Common myeloid progenitor, CD34-positive (primary cell): ENCODE results near the gene PEDS1.
A peak's percentile ranks its signal among the peaks of the same experiment; 100 is the strongest.
"Not testable (repeated sequence)": the region's sequence is repeated elsewhere in the genome, so short reads cannot be mapped to it uniquely, and the experiment has no call there.

Source experiments
- CTCF ChIA-PET: fragments of 350-600 bp; sonication (Branson Sonifier 250); formaldehyde crosslinking; loops from one replicate; lab custom pipeline; 2021; ENCODE audit warnings: antibody characterized with exemption; lab: Charles Lee
- POLR2A ChIA-PET: fragments of 350-600 bp; sonication (Branson Sonifier 250); formaldehyde crosslinking; loops from one replicate; lab custom pipeline; 2021; ENCODE audit warnings: antibody characterized with exemption; lab: Charles Lee
- DNase-seq, 3 donors: peaks; one replicate each; pipeline versions ENCODE4 v3.0.0 to v3.0.0-alpha.2; 2013
- H3K27ac ChIP-seq, 2 experiments: 1 replicate in 1 of 2; 2 replicates in 1 of 2; pipeline ENCODE4 v1.7.0; 2013; ENCODE audit warnings: inconsistent platforms in 2 of 2, low read length in 2 of 2, mild to moderate bottlenecking in 2 of 2, low read depth in 1 of 2, moderate library complexity in 1 of 2; ENCODE audit not compliant: severe bottlenecking in 2 of 2, insufficient read depth in 1 of 2, poor library complexity in 1 of 2
- H3K27me3 ChIP-seq, 5 experiments: replicated peaks in 2 of 5; 1 replicate in 3 of 5; 2 replicates in 2 of 5; pipeline versions ENCODE4 v1.6.1 to v1.7.0; 2013; ENCODE audit warnings: low read length in 4 of 5, mild to moderate bottlenecking in 2 of 5, moderate library complexity in 2 of 5, inconsistent platforms in 1 of 5; ENCODE audit not compliant: insufficient read depth in 5 of 5, control insufficient read depth in 4 of 5
- H3K36me3 ChIP-seq, 4 experiments: 1 replicate in 2 of 4; 2 replicates in 2 of 4; pipeline versions ENCODE4 v1.6.1 to v1.7.0; 2013; ENCODE audit warnings: low read length in 3 of 4, control low read depth in 1 of 4, mild to moderate bottlenecking in 1 of 4; ENCODE audit not compliant: control insufficient read depth in 4 of 4, insufficient read depth in 4 of 4
- H3K4me1 ChIP-seq, 4 experiments: 1 replicate in 3 of 4; 2 replicates in 1 of 4; pipeline versions ENCODE4 v1.6.1 to v1.7.1; 2013; ENCODE audit warnings: low read length in 3 of 4, mild to moderate bottlenecking in 3 of 4, control low read depth in 1 of 4, inconsistent platforms in 1 of 4, moderate library complexity in 1 of 4; ENCODE audit not compliant: control insufficient read depth in 4 of 4, insufficient read depth in 4 of 4; ENCODE audit errors: control extremely low read depth in 1 of 4
- H3K4me3 ChIP-seq, 7 experiments: 1 replicate in 4 of 7; 2 replicates in 3 of 7; pipeline versions ENCODE4 v1.5.1 to v1.7.0; 2013; ENCODE audit warnings: mild to moderate bottlenecking in 7 of 7, low read length in 6 of 7, moderate library complexity in 6 of 7, inconsistent platforms in 2 of 7, low read depth in 2 of 7, control low read depth in 1 of 7; ENCODE audit not compliant: insufficient read depth in 4 of 7, control insufficient read depth in 1 of 7; ENCODE audit errors: extremely low read depth in 1 of 7
- H3K9me3 ChIP-seq, 5 experiments: 1 replicate in 4 of 5; 2 replicates in 1 of 5; pipeline versions ENCODE4 v1.6.1 to v1.7.1; 2013; ENCODE audit warnings: low read length in 4 of 5, mild to moderate bottlenecking in 2 of 5, inconsistent platforms in 1 of 5, low read depth in 1 of 5, moderate library complexity in 1 of 5; ENCODE audit not compliant: control insufficient read depth in 4 of 5, insufficient read depth in 2 of 5; ENCODE audit errors: control extremely low read depth in 1 of 5
- WGBS: methylation state at CpG from one replicate; pipeline ENCODE4 v1.1.5; 2013; ENCODE audit not compliant: insufficient coverage; 5-methylcytosine and 5-hydroxymethylcytosine counted together

The PEDS1 gene

GRCh38 chr20:50111120-50111828, 42.2 kb downstream of the PEDS1 start:
- 79% methylated on average over 6 of the region's 10 CpGs for WGBS
- H3K4me3 ChIP-seq, result peak overlapping the region in 5 of 7 experiments; percentile 83 to 91 (median 84)

GRCh38 chr20:50110141-50111047, 43.1 kb downstream of the PEDS1 start:
- 0% methylated on average over 3 of the region's 4 CpGs for whole genome bisulfite sequencing
- POLR2A ChIA-PET, result interaction anchor here (0.9 to 1.2 kb wide), 4 partner anchors 10 to 56 kb away, joined by 3 to 4 read pairs (median 3); no protein-coding TSS in a partner anchor
- Histone ChIP-seq H3K4me3 (peak overlapping the region in 4 of 7 experiments; percentile 3 to 91 (median 72)), H3K27ac (peak overlapping the region; percentile 33 to 59), H3K9me3 (no peaks in the 10 kb centered on the region), H3K36me3 (peaks cover 0 to 16% (median 4%) of the 10 kb centered on the region in 4 experiments), H3K27me3 (no peaks in the 10 kb centered on the region), H3K4me1 (peaks cover 53 to 79% (median 72%) of the 10 kb centered on the region in 4 experiments)
- DNase-seq, result peak; percentile 93 to 100 (median 99)
- CTCF ChIA-PET, result interaction anchor here (1.0 to 7.4 kb wide), 13 partner anchors 10 to 132 kb away, joined by 3 to 49 read pairs (median 4); no protein-coding TSS in a partner anchor

More at GRCh38 chr20:50111120-50111828, 42.2 kb downstream of the PEDS1 start:
- Histone ChIP-seq H3K27me3 (no peaks in the 10 kb centered on the region), H3K9me3 (no peaks in the 10 kb centered on the region), H3K4me1 (peaks cover 58 to 87% (median 78%) of the 10 kb centered on the region in 4 experiments), H3K36me3 (peaks cover 0 to 16% (median 4%) of the 10 kb centered on the region in 4 experiments), H3K27ac (peak overlapping the region; percentile 33 to 88)
- peak in 2 of 3 donors; percentile 22 to 50 for DNase-seq
- ChIA-PET POLR2A (interaction anchor here (1.2 kb wide), 1 partner anchor 12 kb away, joined by 4 read pairs; no protein-coding TSS in a partner anchor), CTCF (interaction anchor here (0.7 to 7.4 kb wide), 7 partner anchors 10 to 356 kb away, joined by 3 to 49 read pairs (median 4); no protein-coding TSS in a partner anchor)

GRCh38 chr20:50108556-50109235, 44.8 kb downstream of the PEDS1 start:
- CTCF ChIA-PET, result interaction anchor here (1.1 to 7.4 kb wide), 8 partner anchors 9 to 61 kb away, joined by 3 to 49 read pairs (median 4); no protein-coding TSS in a partner anchor
- Histone ChIP-seq H3K4me3 (peak overlapping the region in 1 of 7 experiments; percentile 2), H3K36me3 (peaks cover 0 to 16% (median 4%) of the 10 kb centered on the region in 4 experiments), H3K9me3 (no peaks in the 10 kb centered on the region), H3K27ac (no peak overlapping the region), H3K4me1 (peaks cover 44 to 65% (median 57%) of the 10 kb centered on the region in 4 experiments), H3K27me3 (no peaks in the 10 kb centered on the region)
- POLR2A ChIA-PET, result no interaction called here
- 94% methylated on average over 3 of the region's 4 CpGs for WGBS
- DNase-seq, result peak in 2 of 3 donors; percentile 35 to 51

GRCh38 chr20:50107796-50108331, 45.7 kb downstream of the PEDS1 start:
- Histone ChIP-seq H3K27me3 (no peaks in the 10 kb centered on the region), H3K9me3 (no peaks in the 10 kb centered on the region), H3K27ac (no peak overlapping the region), H3K36me3 (peaks cover 0 to 16% (median 4%) of the 10 kb centered on the region in 4 experiments), H3K4me3 (peak overlapping the region in 1 of 7 experiments; percentile 2), H3K4me1 (peaks cover 39 to 60% (median 52%) of the 10 kb centered on the region in 4 experiments)
- DNase-seq, result no peak
- CTCF ChIA-PET, result interaction anchor here (1.1 to 7.4 kb wide), 4 partner anchors 8 to 22 kb away, joined by 3 to 49 read pairs (median 12); no protein-coding TSS in a partner anchor
- 90% methylated on average over 6 of the region's 6 CpGs for WGBS
- POLR2A ChIA-PET, result no interaction called here

- ChIA-PET CTCF (interaction anchor here (1.1 to 7.4 kb wide), 5 partner anchors 9 to 21 kb away, joined by 3 to 49 read pairs (median 5); no protein-coding TSS in a partner anchor), POLR2A (no interaction called here)
- no peak for DNase-seq
- H3K9me3 ChIP-seq, result no peaks in the 10 kb centered on the region
- peaks cover 38 to 56% (median 49%) of the 10 kb centered on the region in 4 experiments for H3K4me1 ChIP-seq
- WGBS, result 93% methylated on average over 5 of the region's 6 CpGs
- H3K36me3 ChIP-seq, result peaks cover 0 to 20% (median 5%) of the 10 kb centered on the region in 4 experiments
- H3K27ac ChIP-seq, result no peak overlapping the region
- H3K27me3 ChIP-seq, result no peaks in the 10 kb centered on the region
- H3K4me3 ChIP-seq, result no peak overlapping the region
These were observed 46.4 kb downstream of the PEDS1 start for GRCh38 chr20:50107086-50107660.

- DNase-seq, H3K27ac ChIP-seq, H3K9me3 ChIP-seq, H3K4me3 ChIP-seq, H3K27me3 ChIP-seq, POLR2A ChIA-PET: not testable (repeated sequence)
- CTCF ChIA-PET, result interaction anchor here (0.7 to 7.4 kb wide), 9 partner anchors 9 to 349 kb away, joined by 3 to 49 read pairs (median 4); no protein-coding TSS in a partner anchor
- peaks cover 34 to 51% (median 44%) of the 10 kb centered on the region in 4 experiments for H3K4me1 ChIP-seq
- 96% methylated on average over 3 of the region's 5 CpGs for WGBS
- peaks cover 0 to 23% (median 5%) of the 10 kb centered on the region in 4 experiments for H3K36me3 ChIP-seq
These were observed 46.9 kb downstream of the PEDS1 start for GRCh38 chr20:50106669-50107068.
